Activated T-helper 2 cell treated with anti-CD3 and anti-CD28 coated beads, Interferon-gamma antibody, Interleukin-2, Interleukin-4, amounts not matched to agents 10 μg/mL and 5 μg/mL and 100 μg/mL, durations not matched to agents 14 hours and 24 hours and 36 hours (primary cell): ENCODE measurements around the gene HOOK2. TPM values are rescaled to one million over a fixed set of nuclear protein-coding genes. Genes with fewer than 3 reads are reported as not detected.

Experiments used
- DNase-seq: peaks from one replicate; pipeline ENCODE4 v3.0.0; 2021; ENCODE audit warnings: low spot score
- H3K27ac Mint-ChIP-seq: one replicate; pipeline ENCODE4 v1.8.0; 2021; ENCODE audit warnings: mixed read lengths
- H3K27me3 Mint-ChIP-seq: one replicate; pipeline ENCODE4 v1.8.0; 2021; ENCODE audit warnings: low read depth, mixed read lengths
- H3K36me3 Mint-ChIP-seq: one replicate; pipeline ENCODE4 v1.8.0; 2021; ENCODE audit warnings: low read depth, mixed read lengths
- H3K4me1 Mint-ChIP-seq: one replicate; pipeline ENCODE4 v1.8.0; 2021; ENCODE audit warnings: low read depth, mixed read lengths
- H3K4me3 Mint-ChIP-seq: one replicate; pipeline ENCODE4 v1.8.0; 2021; ENCODE audit warnings: low read depth, mild to moderate bottlenecking, moderate library complexity, mixed read lengths
- H3K9me3 Mint-ChIP-seq: one replicate; pipeline ENCODE4 v1.8.0; 2021; ENCODE audit warnings: mixed read lengths
- intact Hi-C: fragments of 100-400 bp; cut with micrococcal nuclease; formaldehyde crosslinking; loops from one replicate; pipeline ENCODE4 v1.15.1; 2023
- total RNA-seq: library from RNA; stranded (reverse); gene quantifications from 2 replicates; pipeline ENCODE4 v1.2.3, GENCODE V29; 2022

Gene HOOK2
- total RNA-seq, 1 donor from 2014 or later = 25.1 TPM

DNA sequence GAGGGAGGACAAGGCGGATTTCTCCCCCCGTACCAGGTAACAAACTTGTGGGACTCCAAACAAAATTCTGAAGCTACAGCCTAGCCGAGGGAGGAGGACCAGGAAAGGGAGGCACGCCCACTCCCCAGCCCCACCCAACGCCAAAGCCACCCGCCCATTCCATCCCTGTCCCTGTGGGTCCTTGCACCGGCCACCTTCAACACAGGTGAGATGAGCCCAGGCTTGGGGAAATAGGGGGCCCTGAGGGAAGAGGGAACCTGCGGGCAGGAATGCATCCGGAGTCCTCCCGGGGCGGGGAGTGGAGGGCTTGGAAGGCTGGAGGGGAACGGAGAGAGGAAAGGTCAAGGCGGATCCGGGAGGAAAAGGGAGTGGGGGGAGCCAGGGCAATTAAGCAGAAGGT lies 23.7 kb downstream of the HOOK2 start, which contains the start of gene BEST2:
TSS of gene BEST2 (plus strand) at position 157 of the 400 bp plus-strand sequence. CDS start 802 bp downstream, outside the sequence.
- Mint-ChIP-seq H3K4me1 (peaks cover 3% of the 10 kb centered on the region), H3K27ac (no peak within 1 kb of the TSS), H3K27me3 (peaks cover 10% of the 10 kb centered on the region), H3K4me3 (no peak within 1 kb of the TSS), H3K9me3 (peaks cover 11% of the 10 kb centered on the region), H3K36me3 (peaks cover 19% of the 10 kb centered on the region)
- DNase-seq = no peak
- intact Hi-C loops = no loop called here

- H3K27ac Mint-ChIP-seq = no peak overlapping the region
- peaks cover 3% of the 10 kb centered on the region for H3K4me1 Mint-ChIP-seq
- DNase-seq = no peak
- H3K27me3 Mint-ChIP-seq = peaks cover 10% of the 10 kb centered on the region
- H3K4me3 Mint-ChIP-seq = no peak overlapping the region
- H3K9me3 Mint-ChIP-seq = peaks cover 11% of the 10 kb centered on the region
- H3K36me3 Mint-ChIP-seq = peaks cover 26% of the 10 kb centered on the region
- intact Hi-C loops = no loop called here
Measured at GRCh38 chr19:12750851-12751250, 24.5 kb downstream of the HOOK2 start.

DNA sequence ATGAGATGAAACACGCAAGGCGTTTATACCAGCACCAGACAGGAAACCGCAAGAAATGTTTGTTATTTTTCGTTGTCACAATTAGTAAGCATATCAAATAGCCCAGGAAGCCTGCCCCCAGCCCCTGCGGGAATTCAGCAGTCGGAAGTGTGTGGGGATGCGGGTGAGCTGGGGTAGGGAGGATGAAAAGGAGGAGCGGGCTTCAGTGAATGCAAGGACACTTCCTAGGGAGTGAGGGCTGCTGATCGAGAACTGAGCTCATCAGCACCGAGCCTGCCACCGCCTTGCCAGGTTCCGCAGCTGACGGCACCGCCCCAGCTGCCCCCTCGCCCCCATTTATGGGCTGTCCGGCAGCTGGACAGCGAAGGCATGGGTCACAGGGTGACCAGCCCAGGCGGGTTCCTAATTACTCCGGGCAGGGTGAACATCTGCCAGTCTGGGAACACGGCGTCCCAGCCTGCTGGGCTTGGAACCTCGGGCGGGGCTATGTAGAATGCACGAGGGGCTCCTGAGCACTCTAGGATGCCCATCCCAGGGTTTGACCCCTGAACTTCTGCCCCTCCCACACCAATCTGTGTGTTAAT lies 25.3 kb downstream of the HOOK2 start:
- Mint-ChIP-seq H3K36me3 (peaks cover 34% of the 10 kb centered on the region), H3K27ac (no peak overlapping the region), H3K4me1 (peaks cover 3% of the 10 kb centered on the region), H3K27me3 (peaks cover 10% of the 10 kb centered on the region), H3K4me3 (no peak overlapping the region), H3K9me3 (peaks cover 11% of the 10 kb centered on the region)
- no peak for DNase-seq
- intact Hi-C loops = no loop called here

DNA sequence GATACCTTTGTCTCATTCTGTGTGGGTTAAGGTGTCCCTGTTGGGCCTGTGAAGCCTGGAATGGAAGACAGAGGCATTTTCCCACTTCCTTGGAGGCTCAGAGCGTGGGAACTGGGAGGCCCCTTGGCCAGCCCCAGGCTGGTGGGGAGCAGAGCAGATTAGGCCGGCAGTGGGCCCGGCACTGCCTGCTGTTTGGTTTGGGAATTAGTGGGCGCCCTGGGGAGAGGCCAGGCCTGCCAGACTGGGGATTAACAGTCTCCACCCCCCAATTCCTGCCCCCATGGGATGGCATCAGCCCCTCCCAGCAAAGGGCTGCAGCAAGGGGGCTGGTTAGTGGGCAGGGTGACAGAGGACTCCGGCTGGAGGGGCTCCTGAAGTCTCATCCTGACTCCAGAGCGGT lies 26.9 kb downstream of the HOOK2 start:
- peaks cover 40% of the 10 kb centered on the region for H3K36me3 Mint-ChIP-seq
- H3K27me3 Mint-ChIP-seq = peaks cover 10% of the 10 kb centered on the region
- H3K9me3 Mint-ChIP-seq = peaks cover 11% of the 10 kb centered on the region
- no peak overlapping the region for H3K27ac Mint-ChIP-seq
- intact Hi-C loops = no loop called here
- no peak overlapping the region for H3K4me3 Mint-ChIP-seq
- DNase-seq = no peak
- H3K4me1 Mint-ChIP-seq = peaks cover 3% of the 10 kb centered on the region

DNA sequence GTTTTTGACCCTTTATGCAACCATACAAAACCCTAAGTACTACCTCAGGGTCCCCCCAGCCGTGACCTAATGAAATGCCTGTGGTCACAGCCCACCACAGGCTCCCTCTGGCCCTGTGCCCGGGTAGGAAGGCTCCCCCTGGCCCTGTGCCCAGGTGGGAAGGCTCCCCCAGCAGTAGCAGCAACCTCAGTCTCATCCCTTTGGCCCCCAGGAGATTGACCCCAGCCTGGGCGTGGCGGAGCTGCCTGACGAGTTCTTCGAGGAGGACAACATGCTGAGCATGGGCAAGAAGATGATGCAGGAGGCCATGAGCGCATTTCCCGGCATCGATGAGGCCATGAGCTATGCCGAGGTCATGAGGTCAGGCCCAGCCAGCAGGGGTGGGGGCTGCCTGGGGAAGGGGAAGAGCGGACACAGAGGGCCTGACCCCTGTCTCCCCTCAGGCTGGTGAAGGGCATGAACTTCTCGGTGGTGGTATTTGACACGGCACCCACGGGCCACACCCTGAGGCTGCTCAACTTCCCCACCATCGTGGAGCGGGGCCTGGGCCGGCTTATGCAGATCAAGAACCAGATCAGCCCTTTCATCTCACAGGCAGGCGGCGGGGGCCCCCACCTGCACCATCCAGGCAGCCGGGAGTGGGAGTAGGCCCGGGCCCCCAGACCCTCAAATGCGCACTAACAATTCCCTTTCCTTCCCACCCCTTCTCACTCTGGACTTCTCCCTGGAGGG lies 30.0 kb downstream of the HOOK2 start:
- Mint-ChIP-seq H3K36me3 (peaks cover 49% of the 10 kb centered on the region), H3K4me1 (peaks cover 3% of the 10 kb centered on the region)

GRCh38 chr19:12737835-12738351 lies 37.5 kb downstream of the HOOK2 start:
- Mint-ChIP-seq H3K4me3 (peak overlapping the region; percentile 98), H3K4me1 (peaks cover 25% of the 10 kb centered on the region), H3K36me3 (peaks cover 30% of the 10 kb centered on the region), H3K27ac (peak overlapping the region; percentile 78), H3K9me3 (no peaks in the 10 kb centered on the region), H3K27me3 (no peaks in the 10 kb centered on the region)
- no peak for DNase-seq
- intact Hi-C loops = loop anchor here (1.0 kb wide), 1 partner anchor 200 kb away; the partner anchor contains the start of gene CALR

More for the DNA sequence above, 30.0 kb downstream of the HOOK2 start:
- DNase-seq = no peak
- intact Hi-C loops = no loop called here
- Mint-ChIP-seq H3K9me3 (peaks cover 11% of the 10 kb centered on the region), H3K27ac (no peak overlapping the region), H3K4me3 (no peak overlapping the region), H3K27me3 (peaks cover 4% of the 10 kb centered on the region)

- Mint-ChIP-seq H3K4me1 (peaks cover 27% of the 10 kb centered on the region), H3K27me3 (no peaks in the 10 kb centered on the region), H3K36me3 (peaks cover 29% of the 10 kb centered on the region), H3K4me3 (peak within 1 kb of the TSS; percentile 98), H3K27ac (peak within 1 kb of the TSS; percentile 78), H3K9me3 (no peaks in the 10 kb centered on the region)
- intact Hi-C loops = loop anchor here (1.0 kb wide), 1 partner anchor 201 kb away; the partner anchor contains the start of gene CALR
- peak; percentile 78 for DNase-seq
Measured at GRCh38 chr19:12736995-12737834, 38.1 kb downstream of the HOOK2 start, which contains the start of gene GET3. TSS of gene GET3 (plus strand) at chr19:12737497. CDS start at chr19:12737506, 9 bp downstream.

GRCh38 chr19:12733369-12734214 lies 41.8 kb downstream of the HOOK2 start:
- Mint-ChIP-seq H3K4me1 (peaks cover 29% of the 10 kb centered on the region), H3K9me3 (no peaks in the 10 kb centered on the region), H3K4me3 (peak overlapping the region; percentile 92), H3K27me3 (no peaks in the 10 kb centered on the region), H3K27ac (peak overlapping the region; percentile 94), H3K36me3 (peaks cover 47% of the 10 kb centered on the region)
- intact Hi-C loops = loop anchor here (1.0 to 5.0 kb wide), 3 partner anchors 10 to 59 kb away; partner anchors contain the start of genes DHPS, JUNB and TNPO2
- peak; percentile 48 for DNase-seq

- Mint-ChIP-seq H3K27me3 (no peaks in the 10 kb centered on the region), H3K36me3 (peaks cover 60% of the 10 kb centered on the region), H3K4me3 (no peak overlapping the region), H3K4me1 (peaks cover 13% of the 10 kb centered on the region), H3K9me3 (no peaks in the 10 kb centered on the region), H3K27ac (no peak overlapping the region)
- no peak for DNase-seq
- intact Hi-C loops = loop anchor here (5.0 kb wide), 1 partner anchor 61 kb away; the partner anchor contains the start of gene JUNB
Measured at GRCh38 chr19:12731337-12731736, 44.0 kb downstream of the HOOK2 start.

DNA sequence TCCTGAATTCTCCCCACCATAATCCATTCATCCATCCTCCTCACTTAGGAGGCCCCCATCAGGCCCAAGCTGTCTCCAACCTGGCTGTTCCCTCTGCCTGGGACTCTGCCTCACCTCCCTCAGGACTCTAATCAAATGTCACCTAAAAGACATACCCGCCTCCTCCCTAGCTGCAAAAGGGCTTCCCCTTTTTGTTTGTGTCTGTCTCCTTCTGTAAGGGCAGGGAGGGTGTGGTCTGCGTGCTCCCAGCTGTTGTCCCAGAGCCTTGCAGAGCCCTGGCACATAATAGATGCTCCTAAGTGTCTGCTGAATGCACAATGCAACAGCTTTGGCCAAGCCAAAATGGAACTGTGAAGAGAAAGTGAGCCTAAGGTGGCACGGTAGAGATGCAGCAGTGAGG lies 45.3 kb downstream of the HOOK2 start:
- H3K27me3 Mint-ChIP-seq = no peaks in the 10 kb centered on the region
- intact Hi-C loops = loop anchor here (5.0 kb wide), 1 partner anchor 62 kb away; the partner anchor contains the start of gene JUNB

DNA sequence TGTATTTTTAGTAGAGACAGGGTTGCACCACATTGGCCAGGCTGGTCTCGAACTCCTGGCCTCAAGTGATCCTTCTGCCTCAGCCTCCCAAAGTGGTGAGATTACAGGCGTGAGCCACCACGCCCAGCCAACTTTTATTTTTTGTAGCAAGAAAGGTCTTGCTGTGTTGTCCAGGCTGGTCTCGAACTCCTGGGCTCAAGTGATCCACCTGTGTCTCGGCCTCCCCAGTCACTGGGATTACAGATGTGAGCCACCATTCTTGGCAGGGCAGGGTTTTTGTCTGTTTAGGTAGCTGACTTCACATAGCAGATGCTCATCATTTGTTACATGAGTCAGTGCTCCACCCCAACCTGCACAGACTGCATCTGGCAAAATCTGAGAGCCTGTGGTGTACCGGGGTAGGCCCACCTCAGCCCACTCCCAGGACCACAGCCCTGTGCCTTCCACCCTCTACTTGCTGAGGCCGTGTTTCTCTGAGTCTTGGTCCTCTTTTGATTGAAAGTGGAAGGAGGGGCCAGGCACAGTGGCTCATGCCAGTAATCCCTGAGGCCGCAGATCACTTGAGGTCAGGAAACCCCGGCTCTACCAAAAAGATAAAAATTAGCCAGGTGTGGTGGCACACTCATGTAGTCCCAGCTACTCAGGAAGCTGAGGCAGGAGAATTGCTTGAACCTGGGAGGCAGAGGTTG lies 47.5 kb downstream of the HOOK2 start:
- H3K9me3 Mint-ChIP-seq = no peaks in the 10 kb centered on the region
- peaks cover 59% of the 10 kb centered on the region for H3K36me3 Mint-ChIP-seq
- no peak overlapping the region for H3K4me3 Mint-ChIP-seq
- no peaks in the 10 kb centered on the region for H3K27me3 Mint-ChIP-seq
- peaks cover 12% of the 10 kb centered on the region for H3K4me1 Mint-ChIP-seq
- intact Hi-C loops = no loop called here
- H3K27ac Mint-ChIP-seq = no peak overlapping the region
- no peak for DNase-seq

More for the DNA sequence above, 45.3 kb downstream of the HOOK2 start:
- Mint-ChIP-seq H3K36me3 (peaks cover 63% of the 10 kb centered on the region), H3K27ac (no peak overlapping the region), H3K4me3 (no peak overlapping the region), H3K4me1 (peaks cover 13% of the 10 kb centered on the region), H3K9me3 (no peaks in the 10 kb centered on the region)
- DNase-seq = no peak
